SK-N-SH (cell line): ENCODE measurements around the gene SIK2. TPM values are rescaled to one million over a fixed set of nuclear protein-coding genes. Genes with fewer than 3 reads are reported as not detected.

Source experiments
- CTCF ChIA-PET: fragments of 300-600, 350-600 bp; formaldehyde crosslinking; extraction: SDS; loops from one replicate; lab custom pipeline; 2021; lab: Yijun Ruan, JAX
- POLR2A ChIA-PET: fragments of 350-600 bp; sonication (Branson Sonifier 250); formaldehyde crosslinking; extraction: SDS; loops from one replicate; lab custom pipeline; 2020; ENCODE audit warnings: antibody characterized with exemption, inconsistent platforms; lab: Yijun Ruan, JAX
- DNase-seq: peaks from one replicate; pipeline ENCODE4 v3.0.0; 2012
- H2AFZ ChIP-seq: fragments of 200-600 bp; sonication (generic); 2 replicates; pipeline ENCODE4 v1.8.1; 2016; ENCODE audit warnings: antibody characterized with exemption, mild to moderate bottlenecking, low read depth
- H3F3A ChIP-seq: fragments of 200-600 bp; sonication (generic); replicated peaks from 2 replicates; pipeline ENCODE3; 2016; ENCODE audit warnings: antibody characterized with exemption, mild to moderate bottlenecking; ENCODE audit not compliant: insufficient read depth
- H3K27ac ChIP-seq, 2 experiments: fragments of 200-500 bp in 1 of 2; fragments of 200-600 bp in 1 of 2; sonication (Bioruptor generic) in 1 of 2; sonication (generic), shearing (Covaris generic) in 1 of 2; 2 replicates each; pipeline versions ENCODE4 v1.5.1 to v1.6.1; 2014 to 2016; ENCODE audit warnings: low read depth in 2 of 2, inconsistent platforms in 1 of 2, low read length in 1 of 2, mild to moderate bottlenecking in 1 of 2, mixed read lengths in 1 of 2
- H3K27me3 ChIP-seq: fragments of 200-600 bp; sonication (generic), shearing (Covaris generic); 2 replicates; pipeline ENCODE4 v1.6.1; 2016; ENCODE audit warnings: mixed run types; ENCODE audit not compliant: insufficient read depth
- H3K36me3 ChIP-seq, 2 experiments: fragments of 200-500 bp in 1 of 2; fragments of 200-600 bp in 1 of 2; sonication (Bioruptor generic) in 1 of 2; sonication (generic) in 1 of 2; replicated peaks in 1 of 2; 2 replicates each; pipeline versions ENCODE3 to v1.5.1; 2014 to 2016; ENCODE audit warnings: low read length in 1 of 2, mild to moderate bottlenecking in 1 of 2; ENCODE audit not compliant: insufficient read depth in 2 of 2, control insufficient read depth in 1 of 2
- H3K4me1 ChIP-seq, 2 experiments: fragments of 200-500 bp in 1 of 2; fragments of 200-600 bp in 1 of 2; sonication (Bioruptor generic) in 1 of 2; sonication (generic), shearing (Covaris generic) in 1 of 2; 2 replicates each; pipeline versions ENCODE4 v1.5.1 to v1.6.1; 2014 to 2016; ENCODE audit warnings: low read depth in 1 of 2, low read length in 1 of 2, mixed run types in 1 of 2; ENCODE audit not compliant: insufficient read depth in 2 of 2, control insufficient read depth in 1 of 2
- H3K4me2 ChIP-seq: fragments of 200-600 bp; sonication (generic), shearing (Covaris generic); 2 replicates; pipeline ENCODE4 v1.6.1; 2017; ENCODE audit warnings: mixed run types
- H3K4me3 ChIP-seq, 2 experiments: fragments of 200-500 bp in 1 of 2; fragments of 200-600 bp in 1 of 2; sonication (Bioruptor generic) in 1 of 2; sonication (generic), shearing (Covaris generic) in 1 of 2; 2 replicates each; pipeline versions ENCODE4 v1.5.1 to v1.8.1; 2014 to 2016; ENCODE audit warnings: low read depth in 2 of 2, inconsistent platforms in 1 of 2, low read length in 1 of 2, mild to moderate bottlenecking in 1 of 2, mixed read lengths in 1 of 2, moderate library complexity in 1 of 2
- H3K79me2 ChIP-seq: fragments of 200-600 bp; sonication (generic); 2 replicates; pipeline ENCODE4 v1.8.1; 2017; ENCODE audit warnings: mild to moderate bottlenecking; ENCODE audit not compliant: insufficient read depth
- H3K9ac ChIP-seq: fragments of 200-600 bp; sonication (generic); 2 replicates; pipeline ENCODE4 v1.6.1; 2017; ENCODE audit warnings: mixed run types
- H3K9me2 ChIP-seq: fragments of 200-600 bp; sonication (generic); 2 replicates; pipeline ENCODE4 v1.6.1; 2017; ENCODE audit warnings: mixed run types
- H3K9me3 ChIP-seq: fragments of 200-600 bp; sonication (generic); 2 replicates; pipeline ENCODE4 v1.6.1; 2017; ENCODE audit warnings: mixed run types, mild to moderate bottlenecking, moderate library complexity
- H4K20me1 ChIP-seq: fragments of 200-600 bp; sonication (generic); 2 replicates; pipeline ENCODE4 v1.6.1; 2017; ENCODE audit warnings: mild to moderate bottlenecking, mixed run types; ENCODE audit not compliant: insufficient read depth
- EP300 ChIP-seq, 2 experiments: IDR thresholded peaks; 2 replicates each; pipeline versions ENCODE4 v1.4.0 to v1.6.1; 2012; ENCODE audit warnings: borderline replicate concordance in 1 of 2, low read depth in 1 of 2, low read length in 1 of 2
- FOXJ3 ChIP-seq: sonication (generic); formaldehyde crosslinking; IDR thresholded peaks from 2 replicates; pipeline ENCODE4 v1.5.1; 2020; ENCODE audit warnings: mild to moderate bottlenecking, missing genetic modification reagents
- FOXM1 ChIP-seq: IDR thresholded peaks from 2 replicates; pipeline ENCODE4 v1.4.0; 2012; ENCODE audit warnings: low read depth, mild to moderate bottlenecking
- JUND ChIP-seq: IDR thresholded peaks from 2 replicates; pipeline ENCODE4 v1.4.0; 2012
- MEF2A ChIP-seq: IDR thresholded peaks from 2 replicates; pipeline ENCODE4 v1.4.0; 2012; ENCODE audit warnings: low read depth, borderline replicate concordance
- NRF1 ChIP-seq: IDR thresholded peaks from 2 replicates; pipeline ENCODE4 v1.6.1; 2012; ENCODE audit warnings: low read depth, mild to moderate bottlenecking, low read length
- RAD21 ChIP-seq: IDR thresholded peaks from 2 replicates; pipeline ENCODE4 v1.6.1; 2012; ENCODE audit warnings: mild to moderate bottlenecking, low read length
- RFX5 ChIP-seq: IDR thresholded peaks from 2 replicates; pipeline ENCODE4 v1.6.1; 2012; ENCODE audit warnings: mild to moderate bottlenecking, improper control_type of control experiment, low read length
- SIN3A ChIP-seq: IDR thresholded peaks from 2 replicates; pipeline ENCODE4 v1.6.1; 2012; ENCODE audit warnings: low read depth, mild to moderate bottlenecking, low read length, moderate library complexity, borderline replicate concordance
- TAF1 ChIP-seq: IDR thresholded peaks from 2 replicates; pipeline ENCODE4 v1.6.1; 2012; ENCODE audit warnings: low read depth, mild to moderate bottlenecking, low read length, moderate library complexity, borderline replicate concordance
- WGBS: methylation state at CpG from one replicate; pipeline ENCODE4 v1.1.6; 2017; ENCODE audit warnings: low lambda C conversion rate; 5-methylcytosine and 5-hydroxymethylcytosine counted together
- polyA plus RNA-seq, 3 experiments: library from polyadenylated mRNA; depleted of rRNA; stranded (reverse); fragments of >200 nt; gene quantifications; 2 replicates each; pipeline ENCODE4 v1.2.3, GENCODE V29; 2012
- TF ChIP-seq, protein P1 (sequence below): fragments of 150-350 bp; IDR thresholded peaks from 2 replicates; pipeline ENCODE4 v1.6.1; 2017; ENCODE audit warnings: antibody characterized with exemption, low read length, low read depth, borderline replicate concordance
- TF ChIP-seq, protein P2 (sequence below): fragments of 200-600 bp; sonication (generic); IDR thresholded peaks from 2 replicates; pipeline ENCODE4 v1.6.1; 2017; ENCODE audit warnings: antibody characterized with exemption, mild to moderate bottlenecking, moderate library complexity
- TF ChIP-seq, protein P3 (sequence below): fragments of 150-350 bp; IDR thresholded peaks from 2 replicates; pipeline ENCODE4 v1.6.1; 2016; ENCODE audit warnings: mild to moderate bottlenecking, low read depth, low read length
- TF ChIP-seq, protein P4 (sequence below): IDR thresholded peaks from 2 replicates; pipeline ENCODE4 v1.4.0; 2012; ENCODE audit warnings: low read depth, borderline replicate concordance
- TF ChIP-seq, protein P5 (sequence below): IDR thresholded peaks from 2 replicates; pipeline ENCODE4; 2012

SIK2 gene
- polyA plus RNA-seq, 1 of the 3 experiments (the other 2 are of a cell fraction), result 8.9 TPM

DNA sequence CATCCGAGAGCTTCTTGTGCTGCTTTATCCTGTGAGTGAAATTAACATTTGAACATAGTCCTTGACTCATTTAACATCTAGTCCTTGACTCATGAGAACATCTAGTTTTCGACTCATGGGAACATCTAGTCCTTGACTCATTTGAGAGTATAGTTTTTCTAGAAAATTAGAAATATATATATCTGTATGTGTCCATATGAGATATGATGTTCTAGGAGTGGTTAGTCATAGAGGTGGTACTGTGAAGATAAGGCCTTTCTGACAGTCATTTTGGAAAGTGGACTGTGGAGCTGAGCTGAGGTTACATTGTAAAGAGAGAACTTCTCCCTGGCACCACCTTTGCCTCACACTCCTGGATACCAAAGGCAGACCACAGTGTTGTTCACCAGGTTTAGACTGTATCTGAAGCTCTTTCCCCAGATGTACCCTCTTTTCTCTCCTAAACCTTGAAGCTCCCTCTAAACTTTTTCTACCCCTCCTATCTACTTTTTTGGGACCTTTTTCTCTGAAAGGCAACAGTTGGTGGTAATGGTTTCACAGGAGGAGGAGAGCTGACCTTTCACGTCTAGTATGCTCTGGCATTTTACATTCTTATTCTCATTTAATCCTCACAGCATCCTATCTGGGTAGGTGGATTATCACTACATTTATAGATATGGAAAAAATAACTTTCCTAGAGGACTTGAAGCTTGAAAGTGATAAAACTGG, 96.8 kb downstream of the SIK2 start (continued):
- TF ChIP-seq, protein P1, sequence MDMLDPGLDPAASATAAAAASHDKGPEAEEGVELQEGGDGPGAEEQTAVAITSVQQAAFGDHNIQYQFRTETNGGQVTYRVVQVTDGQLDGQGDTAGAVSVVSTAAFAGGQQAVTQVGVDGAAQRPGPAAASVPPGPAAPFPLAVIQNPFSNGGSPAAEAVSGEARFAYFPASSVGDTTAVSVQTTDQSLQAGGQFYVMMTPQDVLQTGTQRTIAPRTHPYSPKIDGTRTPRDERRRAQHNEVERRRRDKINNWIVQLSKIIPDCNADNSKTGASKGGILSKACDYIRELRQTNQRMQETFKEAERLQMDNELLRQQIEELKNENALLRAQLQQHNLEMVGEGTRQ, result no peak

DNA sequence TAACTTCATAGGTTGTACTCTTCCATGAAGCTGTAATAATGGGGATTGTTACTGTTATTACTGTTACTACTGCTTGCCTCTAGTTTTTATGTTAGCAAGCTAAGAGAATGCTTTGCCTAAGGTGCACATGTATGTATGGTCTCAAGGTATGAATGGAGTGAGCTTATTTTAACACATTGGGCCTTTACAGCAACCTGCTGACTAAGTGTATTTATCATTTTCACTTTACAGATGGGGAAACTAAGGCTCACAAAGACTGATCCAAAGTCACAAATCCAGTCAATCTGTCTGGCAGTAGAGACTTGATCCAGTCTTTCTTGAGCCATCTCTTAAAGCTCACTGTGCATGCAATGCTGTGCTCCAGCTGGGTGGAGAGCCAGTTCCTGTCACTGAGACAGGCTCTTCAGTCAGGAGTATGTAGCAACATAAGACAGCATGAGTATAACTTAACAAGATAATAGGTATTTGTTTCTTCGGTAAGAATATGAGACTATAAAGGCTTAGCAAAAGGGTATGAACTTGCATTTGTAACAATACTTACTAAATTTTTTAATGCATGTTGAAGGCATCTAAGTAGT, 97.4 kb downstream of the SIK2 start:
- TF ChIP-seq EP300 (IDR thresholded peaks at IDR 0.05; ENCODE audit: borderline replicate concordance in 1 of 2, low read depth in 1 of 2, low read length in 1 of 2) (no peak), FOXM1 (no peak), TAF1 (no peak), RFX5 (no peak), RAD21 (no peak), JUND (no peak), MEF2A (no peak), SIN3A (no peak), NRF1 (no peak), FOXJ3 (CRISPR knock-in tag) (no peak)
- TF ChIP-seq, protein P2, sequence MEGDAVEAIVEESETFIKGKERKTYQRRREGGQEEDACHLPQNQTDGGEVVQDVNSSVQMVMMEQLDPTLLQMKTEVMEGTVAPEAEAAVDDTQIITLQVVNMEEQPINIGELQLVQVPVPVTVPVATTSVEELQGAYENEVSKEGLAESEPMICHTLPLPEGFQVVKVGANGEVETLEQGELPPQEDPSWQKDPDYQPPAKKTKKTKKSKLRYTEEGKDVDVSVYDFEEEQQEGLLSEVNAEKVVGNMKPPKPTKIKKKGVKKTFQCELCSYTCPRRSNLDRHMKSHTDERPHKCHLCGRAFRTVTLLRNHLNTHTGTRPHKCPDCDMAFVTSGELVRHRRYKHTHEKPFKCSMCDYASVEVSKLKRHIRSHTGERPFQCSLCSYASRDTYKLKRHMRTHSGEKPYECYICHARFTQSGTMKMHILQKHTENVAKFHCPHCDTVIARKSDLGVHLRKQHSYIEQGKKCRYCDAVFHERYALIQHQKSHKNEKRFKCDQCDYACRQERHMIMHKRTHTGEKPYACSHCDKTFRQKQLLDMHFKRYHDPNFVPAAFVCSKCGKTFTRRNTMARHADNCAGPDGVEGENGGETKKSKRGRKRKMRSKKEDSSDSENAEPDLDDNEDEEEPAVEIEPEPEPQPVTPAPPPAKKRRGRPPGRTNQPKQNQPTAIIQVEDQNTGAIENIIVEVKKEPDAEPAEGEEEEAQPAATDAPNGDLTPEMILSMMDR, result no peak
- TF ChIP-seq, protein P3, sequence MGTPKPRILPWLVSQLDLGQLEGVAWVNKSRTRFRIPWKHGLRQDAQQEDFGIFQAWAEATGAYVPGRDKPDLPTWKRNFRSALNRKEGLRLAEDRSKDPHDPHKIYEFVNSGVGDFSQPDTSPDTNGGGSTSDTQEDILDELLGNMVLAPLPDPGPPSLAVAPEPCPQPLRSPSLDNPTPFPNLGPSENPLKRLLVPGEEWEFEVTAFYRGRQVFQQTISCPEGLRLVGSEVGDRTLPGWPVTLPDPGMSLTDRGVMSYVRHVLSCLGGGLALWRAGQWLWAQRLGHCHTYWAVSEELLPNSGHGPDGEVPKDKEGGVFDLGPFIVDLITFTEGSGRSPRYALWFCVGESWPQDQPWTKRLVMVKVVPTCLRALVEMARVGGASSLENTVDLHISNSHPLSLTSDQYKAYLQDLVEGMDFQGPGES, result no peak
- TF ChIP-seq, protein P4, sequence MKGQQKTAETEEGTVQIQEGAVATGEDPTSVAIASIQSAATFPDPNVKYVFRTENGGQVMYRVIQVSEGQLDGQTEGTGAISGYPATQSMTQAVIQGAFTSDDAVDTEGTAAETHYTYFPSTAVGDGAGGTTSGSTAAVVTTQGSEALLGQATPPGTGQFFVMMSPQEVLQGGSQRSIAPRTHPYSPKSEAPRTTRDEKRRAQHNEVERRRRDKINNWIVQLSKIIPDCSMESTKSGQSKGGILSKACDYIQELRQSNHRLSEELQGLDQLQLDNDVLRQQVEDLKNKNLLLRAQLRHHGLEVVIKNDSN, result no peak
- TF ChIP-seq, protein P5, sequence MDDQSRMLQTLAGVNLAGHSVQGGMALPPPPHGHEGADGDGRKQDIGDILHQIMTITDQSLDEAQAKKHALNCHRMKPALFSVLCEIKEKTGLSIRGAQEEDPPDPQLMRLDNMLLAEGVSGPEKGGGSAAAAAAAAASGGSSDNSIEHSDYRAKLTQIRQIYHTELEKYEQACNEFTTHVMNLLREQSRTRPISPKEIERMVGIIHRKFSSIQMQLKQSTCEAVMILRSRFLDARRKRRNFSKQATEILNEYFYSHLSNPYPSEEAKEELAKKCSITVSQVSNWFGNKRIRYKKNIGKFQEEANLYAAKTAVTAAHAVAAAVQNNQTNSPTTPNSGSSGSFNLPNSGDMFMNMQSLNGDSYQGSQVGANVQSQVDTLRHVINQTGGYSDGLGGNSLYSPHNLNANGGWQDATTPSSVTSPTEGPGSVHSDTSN, result no peak
- CTCF ChIA-PET, result interaction anchor here (0.6 to 0.8 kb wide), 2 partner anchors 10 to 13 kb away, joined by 3 read pairs; no protein-coding TSS in a partner anchor

More for the DNA sequence above, 97.4 kb downstream of the SIK2 start:
- Histone ChIP-seq H3K4me2 (no peak overlapping the region), H3K9me2 (no peaks in the 10 kb centered on the region), H3K27me3 (no peaks in the 10 kb centered on the region), H3K79me2 (peaks cover 4% of the 10 kb centered on the region; the same call in 1 of the 2 replicates), H3K9me3 (no peaks in the 10 kb centered on the region), H4K20me1 (no peaks in the 10 kb centered on the region), H3F3A (peaks cover 2% of the 10 kb centered on the region), H3K4me3 (no peak overlapping the region), H3K27ac (no peak overlapping the region), H2AFZ (no peak overlapping the region), H3K9ac (no peak overlapping the region), H3K36me3 (peaks cover 23 to 33% of the 10 kb centered on the region in 2 experiments), H3K4me1 (no peaks in the 10 kb centered on the region; a peak in 1 of 4 replicates)
- POLR2A ChIA-PET, result no interaction called here
- DNase-seq, result no peak
- WGBS, result 89% methylated on average over 1 of the region's 1 CpG
